PFSK-1 (cell line): Measurements from ENCODE around the gene NHERF2.

Experiments
- FOXP2 ChIP-seq: optimal IDR thresholded peaks from 2 replicates; pipeline ENCODE3; 2011; ENCODE audit warnings: borderline replicate concordance, control low read depth, inconsistent platforms; ENCODE audit not compliant: insufficient read depth; ENCODE audit errors: extremely low read length, extremely low read depth
- POLR2AphosphoS5 ChIP-seq: IDR thresholded peaks from 2 replicates; pipeline ENCODE4 v1.6.1; 2012; ENCODE audit warnings: low read depth, mild to moderate bottlenecking, control low read depth, low read length, moderate library complexity
- REST ChIP-seq, 2 experiments: IDR thresholded peaks; 2 replicates each; pipeline versions ENCODE4 v1.6.1 to v1.8.0; 2011 to 2012; ENCODE audit warnings: low read depth in 2 of 2, low read length in 2 of 2, control low read depth in 1 of 2, inconsistent platforms in 1 of 2, mild to moderate bottlenecking in 1 of 2, moderate library complexity in 1 of 2; ENCODE audit not compliant: insufficient read depth in 1 of 2
- SIN3A ChIP-seq: IDR thresholded peaks from 2 replicates; pipeline ENCODE4 v1.6.1; 2012; ENCODE audit warnings: mild to moderate bottlenecking, low read length, moderate library complexity, borderline replicate concordance; ENCODE audit not compliant: insufficient read depth
- TAF1 ChIP-seq: IDR thresholded peaks from 2 replicates; pipeline ENCODE4 v1.6.1; 2012; ENCODE audit warnings: low read length, control low read depth, borderline replicate concordance; ENCODE audit not compliant: insufficient read depth

NHERF2 gene

DNA sequence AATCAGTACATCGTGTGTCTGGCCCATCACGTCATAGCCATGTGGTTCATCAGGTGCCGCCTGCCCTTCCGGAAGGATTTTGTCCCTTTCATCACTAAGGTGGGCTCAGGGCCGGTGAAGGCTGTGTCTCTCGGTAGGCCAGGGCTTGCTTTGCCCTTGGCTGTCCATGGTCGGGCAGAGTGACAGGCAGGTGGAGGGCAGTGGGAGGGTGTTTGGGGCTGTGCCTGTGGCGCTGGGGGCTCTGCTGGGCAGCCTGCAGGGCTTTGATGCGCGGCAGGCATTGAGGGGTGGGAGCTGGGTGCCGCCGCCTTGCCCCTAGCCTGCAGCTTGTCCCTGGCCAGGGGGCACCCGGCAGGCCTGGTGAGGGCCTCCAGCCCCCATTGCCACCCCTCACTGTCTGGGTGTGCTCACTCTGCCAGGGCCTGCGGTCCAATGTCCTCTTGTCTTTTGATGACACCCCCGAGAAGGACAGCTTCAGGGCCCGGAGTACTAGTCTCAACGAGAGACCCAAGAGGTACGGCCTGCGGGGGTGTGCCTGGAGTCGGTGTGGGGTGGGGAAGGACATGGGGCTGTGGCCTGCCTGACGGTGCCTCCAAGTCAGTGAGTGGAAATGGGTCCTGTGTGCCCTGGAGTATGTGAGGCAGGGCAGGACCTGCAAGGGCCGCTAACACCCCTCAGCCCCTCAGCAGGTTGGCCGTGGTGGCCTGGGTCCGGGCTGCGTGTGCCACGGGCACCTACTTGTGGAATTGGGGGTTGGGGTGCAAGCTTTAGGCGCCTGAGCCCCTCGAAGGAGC lies 49.6 kb downstream of the NHERF2 start:
- TF ChIP-seq TAF1 (no peak), FOXP2 (no peak), SIN3A (no peak), POLR2AphosphoS5 (no peak), REST (IDR thresholded peaks at IDR 0.05; ENCODE audit: insufficient read depth in 1 of 2, low read depth in 2 of 2, low read length in 2 of 2) (no peak)

DNA sequence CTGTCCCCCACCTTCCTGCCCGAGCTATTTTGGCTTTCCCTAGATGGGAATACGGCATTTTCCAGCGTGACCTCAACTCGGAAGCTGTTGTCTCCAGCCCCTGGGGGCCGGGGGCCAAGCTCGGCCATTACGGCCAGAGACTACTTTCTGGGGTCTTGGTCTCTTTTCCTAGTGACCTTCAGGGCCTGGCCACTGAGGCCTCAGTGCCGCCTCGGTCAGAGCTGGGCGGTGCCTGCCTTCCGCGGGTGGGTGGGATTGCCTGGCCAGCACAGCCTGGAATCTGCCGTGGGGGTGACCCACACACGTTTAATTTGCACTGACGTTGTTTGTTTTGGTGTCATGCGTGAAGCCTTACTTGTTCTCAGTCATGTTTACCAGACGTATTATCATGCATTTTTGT lies 50.3 kb downstream of the NHERF2 start:
- TF ChIP-seq SIN3A (no peak), POLR2AphosphoS5 (no peak), TAF1 (no peak), FOXP2 (no peak), REST (IDR thresholded peaks at IDR 0.05; ENCODE audit: insufficient read depth in 1 of 2, low read depth in 2 of 2, low read length in 2 of 2) (no peak)

DNA sequence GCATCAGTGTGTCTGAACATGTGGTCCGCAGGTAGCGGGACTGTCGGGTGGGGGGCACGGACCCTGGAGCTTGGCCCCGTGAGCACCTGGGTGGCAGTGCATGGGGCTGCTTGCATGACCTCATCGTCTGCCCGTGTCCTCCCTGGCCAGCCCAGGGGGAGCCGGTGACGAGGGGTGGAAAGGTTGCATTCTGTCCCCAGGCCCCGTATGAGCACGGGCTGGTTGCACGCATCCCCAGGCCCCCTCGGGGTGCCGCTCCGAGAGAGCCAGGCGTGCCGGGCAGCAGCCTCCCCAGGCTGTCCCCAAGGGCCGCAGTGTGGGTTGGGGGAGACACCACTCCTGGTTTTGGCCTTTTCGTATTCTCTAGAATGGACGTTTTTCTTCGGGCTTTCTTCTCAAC lies 51.0 kb downstream of the NHERF2 start:
- TF ChIP-seq TAF1 (no peak), REST (IDR thresholded peaks at IDR 0.05; ENCODE audit: insufficient read depth in 1 of 2, low read depth in 2 of 2, low read length in 2 of 2) (no peak), POLR2AphosphoS5 (no peak), FOXP2 (no peak), SIN3A (no peak)

DNA sequence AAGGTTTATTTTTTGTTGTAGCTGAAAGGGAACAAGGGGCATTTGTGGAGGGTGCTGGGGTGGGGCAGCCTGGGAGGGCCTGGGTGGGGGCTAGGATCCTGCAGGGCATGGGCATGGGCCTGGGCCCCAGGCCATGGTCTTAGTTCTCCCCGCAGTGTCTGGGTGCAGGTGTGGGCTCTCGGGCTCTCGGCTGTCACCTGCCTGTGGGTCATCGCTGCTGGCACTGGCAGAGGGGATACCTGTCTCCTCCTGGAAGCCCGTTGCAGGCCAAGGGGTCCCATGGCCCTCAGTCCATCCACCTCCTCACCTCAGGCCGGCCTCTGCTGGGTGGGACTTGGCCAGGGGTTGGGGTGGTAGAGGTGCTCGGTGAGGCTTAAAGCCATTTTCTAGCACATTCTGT lies 51.4 kb downstream of the NHERF2 start:
- no peak for TF ChIP-seq REST (IDR thresholded peaks at IDR 0.05; ENCODE audit: insufficient read depth in 1 of 2, low read depth in 2 of 2, low read length in 2 of 2)

- TF ChIP-seq SIN3A: no peak
These were observed 52.0 kb downstream of the NHERF2 start for GRCh38 chr16:2078691-2079090.
